ENCODE results near the gene THTPA. TPM values are rescaled to one million over a fixed set of nuclear protein-coding genes. Genes with fewer than 3 reads are reported as not detected.

THTPA gene
- total and polyA plus RNA-seq, 9 of the 15 experiments (the other 6 are each of a cell fraction or from before 2014, with no cell fraction given), result 2.4 to 8.7 (median 5.2) TPM

- no peaks in the 10 kb centered on the region; a peak in 1 of 5 replicates for H3K4me1 ChIP-seq (replicated peaks in 1 of 2; ENCODE audit: control insufficient read depth in 2 of 2, insufficient read depth in 2 of 2, low read length in 2 of 2)
- intact Hi-C loops (cut with micrococcal nuclease) (no loop called here), in situ Hi-C loops (cut with MboI) (no loop called here)
- H4K20me1 ChIP-seq (replicated peaks; ENCODE audit: control insufficient read depth, insufficient read depth, low read length), result no peaks in the 10 kb centered on the region
- ATAC-seq (no peak), DNase-seq (ENCODE audit: extremely low read depth in 1 of 4, low spot score in 3 of 4) (no peak), FAIRE-seq (no peak)
- no peaks in the 10 kb centered on the region for H3K79me2 ChIP-seq (ENCODE audit: control insufficient read depth, insufficient read depth, low read length)
- peaks cover 0 to 11% of the 10 kb centered on the region in 2 experiments; a peak in 2 of 5 replicates for H3K27me3 ChIP-seq (ENCODE audit: control insufficient read depth in 2 of 2, insufficient read depth in 2 of 2, low read length in 2 of 2)
- TF ChIP-seq ZC3H11A (IDR thresholded peaks at IDR 0.05; ENCODE audit: low read depth, low read length) (no peak), JUND (IDR thresholded peaks at IDR 0.05; ENCODE audit: borderline replicate concordance, low read depth, low read length) (0 out of 2 replicates have a peak, but pooled peaks have one; percentile 16), JUND (tag; IDR thresholded peaks at IDR 0.05; ENCODE audit: borderline replicate concordance, low read depth, low read length) (no peak), TAF15 (IDR thresholded peaks at IDR 0.05; ENCODE audit: low read depth, low read length) (no peak), SAFB2 (IDR thresholded peaks at IDR 0.05; ENCODE audit: borderline replicate concordance, low read depth, low read length, severe bottlenecking) (no peak), ARNT (IDR thresholded peaks at IDR 0.05) (no peak), ZSCAN29 (IDR thresholded peaks at IDR 0.05) (no peak), CREM (IDR thresholded peaks at IDR 0.05; ENCODE audit: low read depth) (0 out of 2 replicates have a peak, but pooled peaks have one; percentile 8), ATF3 (IDR thresholded peaks at IDR 0.05) (peak; percentile 54; the same call in 1 of the 2 replicates), ATF3 (CRISPR knock-in tag; conservative IDR thresholded peaks at IDR 0.05) (no peak), SRSF3 (IDR thresholded peaks at IDR 0.05; ENCODE audit: insufficient read depth, low read length) (no peak), ZNF24 (IDR thresholded peaks at IDR 0.05) (no peak), HDGF (IDR thresholded peaks at IDR 0.05) (no peak), HDAC1 (IDR thresholded peaks at IDR 0.05) (no peak), MEF2D (tag; conservative IDR thresholded peaks at IDR 0.05; ENCODE audit: low read depth) (peak; percentile 42; the same call in 1 of the 2 replicates), MEF2A (IDR thresholded peaks at IDR 0.05; ENCODE audit: control insufficient read depth, low read depth, low read length) (peak; percentile 85)
- TF ChIP-seq, protein P1, sequence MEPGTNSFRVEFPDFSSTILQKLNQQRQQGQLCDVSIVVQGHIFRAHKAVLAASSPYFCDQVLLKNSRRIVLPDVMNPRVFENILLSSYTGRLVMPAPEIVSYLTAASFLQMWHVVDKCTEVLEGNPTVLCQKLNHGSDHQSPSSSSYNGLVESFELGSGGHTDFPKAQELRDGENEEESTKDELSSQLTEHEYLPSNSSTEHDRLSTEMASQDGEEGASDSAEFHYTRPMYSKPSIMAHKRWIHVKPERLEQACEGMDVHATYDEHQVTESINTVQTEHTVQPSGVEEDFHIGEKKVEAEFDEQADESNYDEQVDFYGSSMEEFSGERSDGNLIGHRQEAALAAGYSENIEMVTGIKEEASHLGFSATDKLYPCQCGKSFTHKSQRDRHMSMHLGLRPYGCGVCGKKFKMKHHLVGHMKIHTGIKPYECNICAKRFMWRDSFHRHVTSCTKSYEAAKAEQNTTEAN (CRISPR knock-in tag; IDR thresholded peaks at IDR 0.05), result no peak
- TF ChIP-seq, protein P2, sequence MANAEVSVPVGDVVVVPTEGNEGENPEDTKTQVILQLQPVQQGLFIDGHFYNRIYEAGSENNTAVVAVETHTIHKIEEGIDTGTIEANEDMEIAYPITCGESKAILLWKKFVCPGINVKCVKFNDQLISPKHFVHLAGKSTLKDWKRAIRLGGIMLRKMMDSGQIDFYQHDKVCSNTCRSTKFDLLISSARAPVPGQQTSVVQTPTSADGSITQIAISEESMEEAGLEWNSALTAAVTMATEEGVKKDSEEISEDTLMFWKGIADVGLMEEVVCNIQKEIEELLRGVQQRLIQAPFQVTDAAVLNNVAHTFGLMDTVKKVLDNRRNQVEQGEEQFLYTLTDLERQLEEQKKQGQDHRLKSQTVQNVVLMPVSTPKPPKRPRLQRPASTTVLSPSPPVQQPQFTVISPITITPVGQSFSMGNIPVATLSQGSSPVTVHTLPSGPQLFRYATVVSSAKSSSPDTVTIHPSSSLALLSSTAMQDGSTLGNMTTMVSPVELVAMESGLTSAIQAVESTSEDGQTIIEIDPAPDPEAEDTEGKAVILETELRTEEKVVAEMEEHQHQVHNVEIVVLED (CRISPR knock-in tag; IDR thresholded peaks at IDR 0.05), result no peak
- H3K36me3 ChIP-seq (ENCODE audit: control insufficient read depth, insufficient read depth, low read length), result no peaks in the 10 kb centered on the region
- no peak overlapping the region for H3K9ac ChIP-seq (ENCODE audit: insufficient read depth in 1 of 2, low read depth in 2 of 2, low read length in 2 of 2)
- BruUV-seq (replicated peaks), result no TSS peak
- CTCF ChIA-PET (ENCODE audit: low intra/inter-chr PET ratio), result no interaction called here
- POLR2A ChIA-PET, result no interaction called here
- 5% methylated on average over 11 of the region's 12 CpGs for WGBS (ENCODE audit: insufficient coverage, low coverage, missing lambda C conversion rate)
- H2AFZ ChIP-seq (ENCODE audit: low read depth, low read length), result no peak overlapping the region
- H3K4me2 ChIP-seq (ENCODE audit: insufficient read depth, low read length), result no peak overlapping the region
- no peaks in the 10 kb centered on the region for H3K9me1 ChIP-seq (ENCODE audit: control insufficient read depth, insufficient read depth, low read length)
- H3K4me3 ChIP-seq, result no peak overlapping the region
- no peak overlapping the region for H3K27ac ChIP-seq (ENCODE audit: extremely low read depth, low read depth, low read length)
- H3K9me3 ChIP-seq (replicated peaks; ENCODE audit: control insufficient read depth, insufficient read depth, low read depth, low read length), result no peaks in the 10 kb centered on the region
These were observed 46.4 kb downstream of the THTPA start for GRCh38 chr14:23602181-23603095.
